H1 (cell line): ENCODE results near the gene FBXW5. TPM values are rescaled to one million over a fixed set of nuclear protein-coding genes. Genes with fewer than 3 reads are reported as not detected.

Experiments used
- CTCF ChIA-PET: fragments of 300-600 bp; sonication (Branson Sonifier 250); formaldehyde crosslinking; loops from one replicate; lab custom pipeline; 2021; ENCODE audit not compliant: partially characterized antibody; lab: Charles Lee
- POLR2A ChIA-PET: fragments of 300-600 bp; sonication (Branson Sonifier 250); formaldehyde crosslinking; loops from one replicate; lab custom pipeline; 2021; ENCODE audit warnings: inconsistent platforms; ENCODE audit not compliant: partially characterized antibody; lab: Charles Lee
- DNase-seq, 2 experiments: peaks; one replicate each; pipeline versions ENCODE4 v3.0.0 to v3.0.0-alpha.2; 2010 to 2022; ENCODE audit warnings: low spot score in 2 of 2, low read depth in 1 of 2, mixed read lengths in 1 of 2
- FAIRE-seq: peaks from 2 replicates; lab custom pipeline; 2011; peaks lifted over from hg19 to GRCh38; lab: Jason Lieb, UNC
- H2AFZ ChIP-seq: 2 replicates; pipeline ENCODE4 v1.8.1; 2012; ENCODE audit warnings: low read length, inconsistent platforms
- H2AK5ac ChIP-seq: 2 replicates; pipeline ENCODE4 v1.6.1; 2013; ENCODE audit warnings: low read depth, low read length
- H2BK120ac ChIP-seq: replicated peaks from 2 replicates; pipeline ENCODE3; 2013; ENCODE audit warnings: low read depth, low read length, inconsistent platforms
- H2BK12ac ChIP-seq: 2 replicates; pipeline ENCODE4 v1.6.1; 2013; ENCODE audit warnings: low read depth, low read length
- H2BK15ac ChIP-seq: 2 replicates; pipeline ENCODE4 v1.6.1; 2013; ENCODE audit warnings: low read length
- H2BK20ac ChIP-seq: 2 replicates; pipeline ENCODE4 v1.6.1; 2013; ENCODE audit warnings: low read length
- H2BK5ac ChIP-seq: 2 replicates; pipeline ENCODE4 v1.6.1; 2013; ENCODE audit warnings: low read depth, low read length
- H3K14ac ChIP-seq: 2 replicates; pipeline ENCODE4 v1.6.1; 2013; ENCODE audit warnings: inconsistent platforms; ENCODE audit not compliant: insufficient read length
- H3K18ac ChIP-seq: 2 replicates; pipeline ENCODE4 v1.6.1; 2013; ENCODE audit warnings: low read length; ENCODE audit errors: extremely low read depth
- H3K23ac ChIP-seq: 2 replicates; pipeline ENCODE4 v1.6.1; 2013; ENCODE audit warnings: inconsistent platforms; ENCODE audit not compliant: insufficient read length
- H3K23me2 ChIP-seq: 2 replicates; pipeline ENCODE4 v1.6.1; 2013; ENCODE audit warnings: low read depth, low read length
- H3K27ac ChIP-seq: 2 replicates; pipeline ENCODE4 v1.6.1; 2011; ENCODE audit warnings: low read depth, low read length, inconsistent platforms
- H3K27me3 ChIP-seq, 4 experiments: replicated peaks in 1 of 4; 1 replicate in 1 of 4; 2 replicates in 3 of 4; pipeline versions ENCODE4 v1.6.1 to v1.8.1; 2011 to 2013; ENCODE audit warnings: low read length in 3 of 4, mild to moderate bottlenecking in 3 of 4, inconsistent platforms in 2 of 4, mixed read lengths in 2 of 4, moderate library complexity in 1 of 4; ENCODE audit not compliant: control insufficient read depth in 3 of 4, insufficient read depth in 3 of 4; ENCODE audit errors: extremely low read depth in 1 of 4
- H3K36me3 ChIP-seq, 4 experiments: 2 replicates each; pipeline versions ENCODE4 v1.6.1 to v1.8.1; 2011 to 2013; ENCODE audit warnings: mild to moderate bottlenecking in 4 of 4, low read length in 3 of 4, moderate library complexity in 2 of 4, control low read depth in 1 of 4, inconsistent platforms in 1 of 4; ENCODE audit not compliant: insufficient read depth in 4 of 4, control insufficient read depth in 2 of 4
- H3K4ac ChIP-seq: replicated peaks from 2 replicates; pipeline ENCODE3; 2013; ENCODE audit warnings: low read length, low read depth, mixed read lengths, inconsistent platforms; ENCODE audit not compliant: insufficient read length
- H3K4me1 ChIP-seq, 4 experiments: replicated peaks in 1 of 4; 1 replicate in 1 of 4; 2 replicates in 3 of 4; pipeline versions ENCODE4 v1.6.1 to v1.8.1; 2011 to 2013; ENCODE audit warnings: low read length in 3 of 4, inconsistent platforms in 2 of 4, mixed read lengths in 1 of 4; ENCODE audit not compliant: insufficient read depth in 4 of 4, control insufficient read depth in 3 of 4
- H3K4me2 ChIP-seq, 2 experiments: 2 replicates each; pipeline versions ENCODE4 v1.6.1 to v1.8.1; 2011 to 2013; ENCODE audit warnings: low read depth in 2 of 2, low read length in 2 of 2, control low read depth in 1 of 2, inconsistent platforms in 1 of 2, mild to moderate bottlenecking in 1 of 2; ENCODE audit not compliant: insufficient read depth in 1 of 2
- H3K4me3 ChIP-seq, 4 experiments: fragments of 200-600, 300-600 bp in 1 of 4; sonication (generic), shearing (Covaris generic), sonication (Bioruptor Twin) in 1 of 4; 2 replicates each; pipeline versions ENCODE4 v1.5.1 to v1.8.1; 2011 to 2016; ENCODE audit warnings: low read length in 4 of 4, low read depth in 3 of 4, control low read depth in 2 of 4, inconsistent platforms in 2 of 4, mild to moderate bottlenecking in 2 of 4, mixed read lengths in 1 of 4, moderate library complexity in 1 of 4; ENCODE audit not compliant: insufficient read depth in 2 of 4; ENCODE audit errors: extremely low read depth in 1 of 4
- H3K56ac ChIP-seq: replicated peaks from 2 replicates; pipeline ENCODE3; 2013; ENCODE audit warnings: low read depth, mild to moderate bottlenecking, mixed read lengths, low read length, inconsistent platforms; ENCODE audit not compliant: insufficient read length
- H3K79me1 ChIP-seq: 2 replicates; pipeline ENCODE4 v1.6.1; 2013; ENCODE audit warnings: low read depth, low read length, control low read depth
- H3K79me2 ChIP-seq, 2 experiments: 2 replicates each; pipeline versions ENCODE4 v1.6.1 to v1.8.1; 2012 to 2013; ENCODE audit warnings: low read length in 2 of 2, mild to moderate bottlenecking in 2 of 2, inconsistent platforms in 1 of 2; ENCODE audit not compliant: insufficient read depth in 2 of 2, control insufficient read depth in 1 of 2
- H3K9ac ChIP-seq, 4 experiments: replicated peaks in 1 of 4; 1 replicate in 1 of 4; 2 replicates in 3 of 4; pipeline versions ENCODE4 v1.6.1 to v1.8.1; 2011 to 2013; ENCODE audit warnings: low read depth in 3 of 4, low read length in 3 of 4, control low read depth in 2 of 4, mild to moderate bottlenecking in 2 of 4, moderate library complexity in 2 of 4, inconsistent platforms in 1 of 4; ENCODE audit errors: extremely low read depth in 1 of 4
- H3K9me3 ChIP-seq, 2 experiments: 2 replicates each; pipeline versions ENCODE4 v1.6.1 to v1.8.1; 2012 to 2013; ENCODE audit warnings: mild to moderate bottlenecking in 2 of 2, moderate library complexity in 2 of 2, control low read depth in 1 of 2, inconsistent platforms in 1 of 2, low read depth in 1 of 2, low read length in 1 of 2, mixed read lengths in 1 of 2; ENCODE audit not compliant: insufficient read depth in 2 of 2
- H4K20me1 ChIP-seq, 2 experiments: replicated peaks in 1 of 2; 2 replicates each; pipeline versions ENCODE3 to v1.8.1; 2011 to 2013; ENCODE audit warnings: inconsistent platforms in 2 of 2, low read length in 2 of 2, mild to moderate bottlenecking in 1 of 2; ENCODE audit not compliant: insufficient read depth in 2 of 2, control insufficient read depth in 1 of 2
- H4K5ac ChIP-seq: 2 replicates; pipeline ENCODE4 v1.6.1; 2013; ENCODE audit warnings: low read length, low read depth, mixed read lengths, inconsistent platforms; ENCODE audit not compliant: insufficient read length
- H4K8ac ChIP-seq: 2 replicates; pipeline ENCODE4 v1.8.0; 2013; ENCODE audit warnings: mild to moderate bottlenecking, moderate library complexity, low read length, inconsistent platforms; ENCODE audit not compliant: insufficient read depth; ENCODE audit errors: extremely low read depth
- H4K91ac ChIP-seq: replicated peaks from 2 replicates; pipeline ENCODE3; 2013; ENCODE audit warnings: low read length, mixed read lengths, inconsistent platforms; ENCODE audit not compliant: insufficient read length
- ASH2L ChIP-seq: fragments of 200-600, 300-600 bp; sonication (generic); IDR thresholded peaks from one replicate; pipeline ENCODE4 v1.7.1; 2017; ENCODE audit warnings: low read length
- BCL11A ChIP-seq, 2 experiments: IDR thresholded peaks; one replicate each; pipeline ENCODE4 v1.6.1; 2011; ENCODE audit warnings: low read depth in 2 of 2, low read length in 2 of 2, mild to moderate bottlenecking in 2 of 2
- CBX5 ChIP-seq: fragments of 300-800, 300-1000 bp; sonication (generic); IDR thresholded peaks from 2 replicates; pipeline ENCODE4 v1.7.1; 2016; ENCODE audit warnings: antibody characterized with exemption, low read length, low read depth
- CBX8 ChIP-seq: fragments of 300-800, 300-1000 bp; sonication (generic); IDR thresholded peaks from 2 replicates; pipeline ENCODE4 v1.7.1; 2016; ENCODE audit warnings: low read depth, low read length, borderline replicate concordance
- CTBP2 ChIP-seq: IDR thresholded peaks from 2 replicates; pipeline ENCODE4 v1.7.0; 2011; ENCODE audit warnings: borderline replicate concordance, mild to moderate bottlenecking, moderate library complexity, mixed read lengths, low read length; ENCODE audit not compliant: insufficient read depth, insufficient read length
- EGR1 ChIP-seq: IDR thresholded peaks from 2 replicates; pipeline ENCODE4 v1.6.1; 2011; ENCODE audit warnings: low read depth, low read length, borderline replicate concordance
- HDAC6 ChIP-seq: IDR thresholded peaks from one replicate; pipeline ENCODE4 v1.7.1; 2012; ENCODE audit warnings: low read depth, mild to moderate bottlenecking, inconsistent platforms, low read length, moderate library complexity
- KDM4A ChIP-seq: IDR thresholded peaks from one replicate; pipeline ENCODE4 v1.7.1; 2012; ENCODE audit warnings: low read depth, mild to moderate bottlenecking, moderate library complexity, low read length, inconsistent platforms; ENCODE audit not compliant: severe bottlenecking
- RBBP5 ChIP-seq: IDR thresholded peaks from 2 replicates; pipeline ENCODE4 v1.7.1; 2012; ENCODE audit warnings: low read depth, mild to moderate bottlenecking, inconsistent platforms, low read length, moderate library complexity, borderline replicate concordance
- SAP30 ChIP-seq: fragments of 300-600 bp; sonication (generic); IDR thresholded peaks from 2 replicates; pipeline ENCODE4 v1.7.1; 2012; ENCODE audit warnings: low read length, moderate library complexity, mild to moderate bottlenecking, inconsistent platforms; ENCODE audit not compliant: insufficient read depth, insufficient replicate concordance
- SIRT6 ChIP-seq: IDR thresholded peaks from one replicate; pipeline ENCODE4 v1.7.1; 2012; ENCODE audit warnings: low read length, inconsistent platforms
- SIX5 ChIP-seq: IDR thresholded peaks from 2 replicates; pipeline ENCODE4 v1.6.1; 2011; ENCODE audit warnings: mild to moderate bottlenecking, low read depth, low read length
- TEAD4 ChIP-seq: IDR thresholded peaks from 2 replicates; pipeline ENCODE4 v1.6.1; 2012; ENCODE audit warnings: low read depth, low read length, inconsistent platforms, mixed read lengths
- WGBS, 2 experiments: shearing (Covaris generic) in 1 of 2; methylation state at CpG; one replicate each; pipeline versions ENCODE4 v1.1.6 to v1.1.7; 2013 to 2015; ENCODE audit warnings: low lambda C conversion rate in 2 of 2, mixed read lengths in 2 of 2, inconsistent platforms in 1 of 2, low coverage in 1 of 2, missing lambda C conversion rate in 1 of 2; ENCODE audit not compliant: insufficient replicate concordance in 2 of 2, insufficient coverage in 1 of 2, insufficient read length in 1 of 2; ENCODE audit errors: extremely low coverage in 1 of 2, missing lambda C conversion rate in 1 of 2; 5-methylcytosine and 5-hydroxymethylcytosine counted together
- polyA plus RNA-seq, 7 experiments: library from polyadenylated mRNA; depleted of rRNA in 3 of 7; stranded (reverse) in 5 of 7; unstranded in 2 of 7; fragments of >200 nt in 5 of 7; fragments of 200-250 nt in 2 of 7; gene quantifications; 1 replicate in 5 of 7; 2 replicates in 1 of 7; 4 replicates in 1 of 7; pipeline versions ENCODE4 v1.2.1 to v1.2.3, GENCODE V29; 2011 to 2013; ENCODE audit warnings: missing spikeins in 2 of 7, mixed read lengths in 2 of 7
- total RNA-seq: library from RNA; stranded (reverse); fragmentation: NEBNext Ultra II Directional; extraction: Animal tissue kit (Norgen Biotek cat#: 25700); gene quantifications from 2 replicates; pipeline ENCODE4 v1.2.1, GENCODE V29; 2021
- TF ChIP-seq, protein P1 (sequence below): IDR thresholded peaks from 2 replicates; pipeline ENCODE4 v1.6.1; 2012; ENCODE audit warnings: inconsistent platforms

The FBXW5 gene
- total and polyA plus RNA-seq, 2 of the 8 experiments (the other 6 are each of a cell fraction or from before 2014, with no cell fraction given), result 49.0 to 71.0 TPM

GRCh38 chr9:136921718-136922117 is 22.8 kb downstream of the FBXW5 start:
- Histone ChIP-seq H3K36me3 (peaks cover 20 to 39% (median 37%) of the 10 kb centered on the region in 4 experiments), H3K9ac (no peak overlapping the region), H3K4me2 (no peak overlapping the region), H4K8ac (no peak overlapping the region), H3K27ac (no peak overlapping the region), H3K79me1 (peaks cover 5% of the 10 kb centered on the region; the same call in 1 of the 2 replicates), H3K23me2 (no peaks in the 10 kb centered on the region), H2BK12ac (no peak overlapping the region), H3K79me2 (no peaks in the 10 kb centered on the region), H4K20me1 (peaks cover 0 to 4% of the 10 kb centered on the region in 2 experiments), H3K27me3 (no peaks in the 10 kb centered on the region), H2AFZ (no peak overlapping the region), H2BK120ac (no peak overlapping the region), H3K4me1 (no peaks in the 10 kb centered on the region), H4K5ac (no peak overlapping the region), H2BK15ac (no peak overlapping the region), H2BK20ac (no peak overlapping the region), H4K91ac (no peak overlapping the region), H3K4ac (no peak overlapping the region), H2BK5ac (no peak overlapping the region), H3K14ac (no peak overlapping the region), H3K56ac (no peak overlapping the region), H3K23ac (no peak overlapping the region), H3K18ac (no peak overlapping the region), H3K9me3 (no peaks in the 10 kb centered on the region), H3K4me3 (no peak overlapping the region), H2AK5ac (no peak overlapping the region)
- 97% methylated on average over 8 of the region's 10 CpGs; no CpG with 5 or more reads in 1 of the 2 experiments for WGBS, 2 experiments
- FAIRE-seq, result no peak
- POLR2A ChIA-PET, result no interaction called here
- CTCF ChIA-PET, result interaction anchor here (0.6 to 0.8 kb wide), 3 partner anchors 10 to 125 kb away, joined by 3 to 4 read pairs (median 3); no protein-coding TSS in a partner anchor
- DNase-seq, result no peak
- TF ChIP-seq SIX5 (no peak), HDAC6 (no peak), SIRT6 (no peak), CTBP2 (no peak), KDM4A (no peak), ASH2L (no peak), RBBP5 (no peak), BCL11A (IDR thresholded peaks at IDR 0.05; ENCODE audit: low read depth in 2 of 2, low read length in 2 of 2) (no peak), EGR1 (no peak), CBX8 (no peak), TEAD4 (no peak), SAP30 (no peak), CBX5 (no peak)
- TF ChIP-seq, protein P1, sequence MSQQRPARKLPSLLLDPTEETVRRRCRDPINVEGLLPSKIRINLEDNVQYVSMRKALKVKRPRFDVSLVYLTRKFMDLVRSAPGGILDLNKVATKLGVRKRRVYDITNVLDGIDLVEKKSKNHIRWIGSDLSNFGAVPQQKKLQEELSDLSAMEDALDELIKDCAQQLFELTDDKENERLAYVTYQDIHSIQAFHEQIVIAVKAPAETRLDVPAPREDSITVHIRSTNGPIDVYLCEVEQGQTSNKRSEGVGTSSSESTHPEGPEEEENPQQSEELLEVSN, result no peak
